Osteoblast (primary cell): ENCODE data around the gene CORO2B. TPM values are rescaled to one million over a fixed set of nuclear protein-coding genes. Genes with fewer than 3 reads are reported as not detected.

ENCODE experiments used
- DNase-seq: peaks from one replicate; pipeline ENCODE4 v3.0.0; 2011; ENCODE audit warnings: low spot score, mixed read lengths; ENCODE audit not compliant: insufficient read length; ENCODE audit errors: missing footprints
- H2AFZ ChIP-seq: 2 replicates; pipeline ENCODE4 v1.6.0; 2011; ENCODE audit warnings: mild to moderate bottlenecking, low read length
- H3K27ac ChIP-seq: 2 replicates; pipeline ENCODE4 v1.5.1; 2011; ENCODE audit warnings: mild to moderate bottlenecking, low read depth, low read length, moderate library complexity
- H3K27me3 ChIP-seq: 2 replicates; pipeline ENCODE4 v1.6.0; 2012; ENCODE audit warnings: mild to moderate bottlenecking, control low read depth, inconsistent platforms, low read length, moderate library complexity; ENCODE audit not compliant: insufficient read depth
- H3K36me3 ChIP-seq: 2 replicates; pipeline ENCODE4 v1.5.1; 2011; ENCODE audit warnings: mild to moderate bottlenecking, low read length, control low read depth, moderate library complexity; ENCODE audit not compliant: insufficient read depth
- H3K4me1 ChIP-seq: 2 replicates; pipeline ENCODE4 v1.5.1; 2011; ENCODE audit warnings: mild to moderate bottlenecking, low read length, control low read depth, moderate library complexity; ENCODE audit not compliant: insufficient read depth
- H3K4me2 ChIP-seq: 2 replicates; pipeline ENCODE4 v1.6.0; 2011; ENCODE audit warnings: mild to moderate bottlenecking, low read length; ENCODE audit not compliant: insufficient read depth
- H3K4me3 ChIP-seq: fragments of 200-600 bp; sonication (generic); 3 replicates; pipeline ENCODE4 v1.5.1; 2012; ENCODE audit warnings: mild to moderate bottlenecking, low read length, inconsistent platforms; ENCODE audit not compliant: insufficient read depth
- H3K79me2 ChIP-seq: 2 replicates; pipeline ENCODE4 v1.6.0; 2012; ENCODE audit warnings: mild to moderate bottlenecking, low read length, control low read depth, inconsistent platforms; ENCODE audit not compliant: insufficient read depth
- H3K9me3 ChIP-seq: 2 replicates; pipeline ENCODE4 v1.5.1; 2011; ENCODE audit warnings: low read depth, low read length, control low read depth
- H4K20me1 ChIP-seq: 2 replicates; pipeline ENCODE4 v1.6.0; 2012; ENCODE audit warnings: mild to moderate bottlenecking, low read length, control low read depth; ENCODE audit not compliant: insufficient read depth
- CTCF ChIP-seq: IDR thresholded peaks from 2 replicates; pipeline ENCODE4 v1.5.1; 2011; ENCODE audit warnings: mild to moderate bottlenecking, low read depth, low read length, moderate library complexity; ENCODE audit errors: extremely low read depth
- total RNA-seq: library from RNA; depleted of rRNA; stranded (reverse); fragments of >200 nt; gene quantifications from 2 replicates; pipeline ENCODE4 v1.2.3, GENCODE V29; 2012

The CORO2B gene
- total RNA-seq, 1 donor, result 10.5 TPM

- no peak for TF ChIP-seq CTCF
- H3K9me3 ChIP-seq, result no peaks in the 10 kb centered on the region
- peaks cover 17% of the 10 kb centered on the region for H3K79me2 ChIP-seq
- DNase-seq, result no peak
- no peaks in the 10 kb centered on the region for H3K27me3 ChIP-seq
- no peak overlapping the region for H3K4me2 ChIP-seq
- H3K4me1 ChIP-seq, result peaks cover 8% of the 10 kb centered on the region
- no peak overlapping the region for H3K4me3 ChIP-seq
- no peaks in the 10 kb centered on the region for H4K20me1 ChIP-seq
- H3K27ac ChIP-seq, result no peak overlapping the region
- H2AFZ ChIP-seq, result no peak overlapping the region
- no peaks in the 10 kb centered on the region for H3K36me3 ChIP-seq
Observed at GRCh38 chr15:68632101-68632500, 53.3 kb downstream of the CORO2B start.

- Histone ChIP-seq H3K4me3 (no peak overlapping the region), H3K79me2 (peaks cover 12% of the 10 kb centered on the region), H3K27ac (no peak overlapping the region), H3K27me3 (no peaks in the 10 kb centered on the region), H3K36me3 (no peaks in the 10 kb centered on the region), H2AFZ (no peak overlapping the region), H3K9me3 (no peaks in the 10 kb centered on the region), H3K4me1 (peaks cover 22% of the 10 kb centered on the region), H3K4me2 (no peak overlapping the region), H4K20me1 (no peaks in the 10 kb centered on the region)
- no peak for DNase-seq
- no peak for TF ChIP-seq CTCF
Observed at GRCh38 chr15:68633231-68634121, 54.7 kb downstream of the CORO2B start.

GRCh38 chr15:68634122-68634482 is 55.3 kb downstream of the CORO2B start:
- H3K4me1 ChIP-seq, result peaks cover 28% of the 10 kb centered on the region
- no peak overlapping the region for H3K27ac ChIP-seq
- H3K9me3 ChIP-seq, result no peaks in the 10 kb centered on the region
- no peak overlapping the region for H3K4me2 ChIP-seq
- peaks cover 12% of the 10 kb centered on the region for H3K79me2 ChIP-seq
- H4K20me1 ChIP-seq, result no peaks in the 10 kb centered on the region
- no peak overlapping the region for H2AFZ ChIP-seq
- H3K36me3 ChIP-seq, result no peaks in the 10 kb centered on the region
- no peaks in the 10 kb centered on the region for H3K27me3 ChIP-seq
- no peak overlapping the region for H3K4me3 ChIP-seq
- TF ChIP-seq CTCF, result no peak
- no peak for DNase-seq

DNA sequence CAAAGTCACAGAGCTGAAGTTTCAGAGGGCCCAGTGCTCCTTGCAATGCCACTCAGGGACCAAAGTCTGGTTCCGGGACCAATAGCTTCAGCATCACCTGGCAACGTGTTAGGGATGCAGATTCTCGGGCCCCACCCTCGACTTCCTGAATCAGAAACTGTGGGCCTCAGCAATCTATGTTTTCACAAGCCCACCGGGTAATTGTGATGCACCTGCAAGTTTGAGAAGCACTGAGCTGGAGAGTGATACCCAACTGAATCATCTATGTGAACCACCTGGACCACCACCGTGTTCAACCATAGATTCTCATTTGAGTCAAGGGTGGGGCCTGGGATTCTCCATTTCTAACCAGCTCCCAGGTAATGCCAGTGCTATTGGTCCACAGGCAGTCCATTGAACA is 55.7 kb downstream of the CORO2B start:
- TF ChIP-seq CTCF, result no peak
- Histone ChIP-seq H3K36me3 (no peaks in the 10 kb centered on the region), H2AFZ (no peak overlapping the region), H3K27me3 (no peaks in the 10 kb centered on the region), H3K4me3 (no peak overlapping the region), H4K20me1 (no peaks in the 10 kb centered on the region), H3K4me1 (peaks cover 32% of the 10 kb centered on the region), H3K79me2 (peaks cover 8% of the 10 kb centered on the region), H3K9me3 (no peaks in the 10 kb centered on the region), H3K27ac (no peak overlapping the region), H3K4me2 (no peak overlapping the region)
- DNase-seq, result peak; percentile 35
